ENCODE measurements around the gene TIMM50.

DNA sequence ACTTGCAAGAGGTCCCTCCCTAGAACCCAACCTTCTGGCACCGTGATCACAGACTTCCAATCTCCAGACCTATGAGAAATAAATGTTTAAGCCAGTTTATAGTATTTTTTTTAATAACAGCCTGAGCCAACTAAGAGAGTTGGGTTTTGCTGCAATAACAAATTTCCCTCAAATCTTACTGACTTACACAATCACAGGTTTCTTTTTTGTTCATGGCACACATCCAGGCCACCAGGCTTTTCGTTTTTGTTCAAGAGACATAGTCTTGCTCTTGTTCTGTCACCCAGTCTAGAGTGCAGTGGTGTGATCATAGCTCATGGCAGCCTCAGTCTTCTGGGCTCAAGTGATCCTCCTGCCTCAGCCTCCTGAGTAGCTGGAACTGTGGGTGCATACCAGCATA lies 32.4 kb downstream of the TIMM50 start:
- TF ChIP-seq, protein P1, sequence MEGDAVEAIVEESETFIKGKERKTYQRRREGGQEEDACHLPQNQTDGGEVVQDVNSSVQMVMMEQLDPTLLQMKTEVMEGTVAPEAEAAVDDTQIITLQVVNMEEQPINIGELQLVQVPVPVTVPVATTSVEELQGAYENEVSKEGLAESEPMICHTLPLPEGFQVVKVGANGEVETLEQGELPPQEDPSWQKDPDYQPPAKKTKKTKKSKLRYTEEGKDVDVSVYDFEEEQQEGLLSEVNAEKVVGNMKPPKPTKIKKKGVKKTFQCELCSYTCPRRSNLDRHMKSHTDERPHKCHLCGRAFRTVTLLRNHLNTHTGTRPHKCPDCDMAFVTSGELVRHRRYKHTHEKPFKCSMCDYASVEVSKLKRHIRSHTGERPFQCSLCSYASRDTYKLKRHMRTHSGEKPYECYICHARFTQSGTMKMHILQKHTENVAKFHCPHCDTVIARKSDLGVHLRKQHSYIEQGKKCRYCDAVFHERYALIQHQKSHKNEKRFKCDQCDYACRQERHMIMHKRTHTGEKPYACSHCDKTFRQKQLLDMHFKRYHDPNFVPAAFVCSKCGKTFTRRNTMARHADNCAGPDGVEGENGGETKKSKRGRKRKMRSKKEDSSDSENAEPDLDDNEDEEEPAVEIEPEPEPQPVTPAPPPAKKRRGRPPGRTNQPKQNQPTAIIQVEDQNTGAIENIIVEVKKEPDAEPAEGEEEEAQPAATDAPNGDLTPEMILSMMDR (IDR thresholded peaks at IDR 0.05) = no peak
- TF ChIP-seq POLR2AphosphoS5 (IDR thresholded peaks at IDR 0.05) = no peak
- no peak for TF ChIP-seq POLR2A (IDR thresholded peaks at IDR 0.05)

Measured in prostate gland (tissue), 2 donors.